ENCODE measurements around the gene TOGARAM1. TPM values are rescaled to one million over a fixed set of nuclear protein-coding genes. Genes with fewer than 3 reads are reported as not detected.

Gene TOGARAM1
- total and polyA plus RNA-seq, 12 donors = 3.7 to 25.2 (median 21.8) TPM

GRCh38 chr14:45041641-45042040 is 79.7 kb downstream of the TOGARAM1 start:
- Histone ChIP-seq H3K27me3 (no peaks in the 10 kb centered on the region), H3K4me1 (peaks cover 0 to 7% (median 0%) of the 10 kb centered on the region in 9 donors), H3K27ac (no peak overlapping the region), H3K9me3 (no peaks in the 10 kb centered on the region), H3K36me3 (peaks cover 0 to 94% (median 20%) of the 10 kb centered on the region in 9 donors), H3K4me3 (no peak overlapping the region)
- TF ChIP-seq CTCF (IDR thresholded peaks at IDR 0.05) = no peak
- 89 to 90% methylated on average over 5 of the region's 5 CpGs for WGBS, 2 donors
- intact Hi-C loops (cut with DNase I) = no loop called here
- no peak for DNase-seq
- no peak for ATAC-seq

GRCh38 chr14:45044638-45045037 is 82.6 kb downstream of the TOGARAM1 start:
- no peak for ATAC-seq
- Histone ChIP-seq H3K27me3 (no peaks in the 10 kb centered on the region), H3K4me3 (no peak overlapping the region), H3K36me3 (peaks cover 0 to 94% (median 5%) of the 10 kb centered on the region in 9 donors), H3K27ac (no peak overlapping the region), H3K4me1 (peaks cover 0 to 7% (median 0%) of the 10 kb centered on the region in 9 donors), H3K9me3 (no peaks in the 10 kb centered on the region)
- TF ChIP-seq CTCF (IDR thresholded peaks at IDR 0.05) = no peak
- no peak for DNase-seq
- intact Hi-C loops (cut with DNase I) = no loop called here
- 89 to 92% methylated on average over 5 of the region's 5 CpGs for WGBS, 2 donors

GRCh38 chr14:45048385-45048784 is 86.4 kb downstream of the TOGARAM1 start:
- TF ChIP-seq CTCF (IDR thresholded peaks at IDR 0.05) = no peak
- WGBS, 2 donors = 98 to 100% methylated on average over 2 of the region's 2 CpGs
- ATAC-seq (no peak), DNase-seq (no peak)
- Histone ChIP-seq H3K4me1 (no peaks in the 10 kb centered on the region), H3K27me3 (no peaks in the 10 kb centered on the region), H3K9me3 (no peaks in the 10 kb centered on the region), H3K4me3 (no peak overlapping the region), H3K27ac (no peak overlapping the region), H3K36me3 (peaks cover 0 to 99% (median 14%) of the 10 kb centered on the region in 9 donors)
- intact Hi-C loops (cut with DNase I) = no loop called here

- no peaks in the 10 kb centered on the region for H3K27me3 ChIP-seq
- no peaks in the 10 kb centered on the region for H3K4me1 ChIP-seq
- intact Hi-C loops (cut with DNase I) = no loop called here
- no peak overlapping the region for H3K27ac ChIP-seq
- ATAC-seq (no peak), DNase-seq (no peak)
- TF ChIP-seq CTCF (IDR thresholded peaks at IDR 0.05) = no peak
- peaks cover 0 to 100% (median 22%) of the 10 kb centered on the region in 9 donors for H3K36me3 ChIP-seq
- no peak overlapping the region for H3K4me3 ChIP-seq
- peaks cover 0 to 5% (median 0%) of the 10 kb centered on the region in 11 donors for H3K9me3 ChIP-seq
Measured at GRCh38 chr14:45051180-45051579, 89.2 kb downstream of the TOGARAM1 start.
